SK-N-SH (cell line): ENCODE data around the gene SIGMAR1. TPM values are rescaled to one million over a fixed set of nuclear protein-coding genes. Genes with fewer than 3 reads are reported as not detected.

Experiments
- CTCF ChIA-PET: fragments of 300-600, 350-600 bp; formaldehyde crosslinking; extraction: SDS; loops from one replicate; lab custom pipeline; 2021; lab: Yijun Ruan, JAX
- POLR2A ChIA-PET: fragments of 350-600 bp; sonication (Branson Sonifier 250); formaldehyde crosslinking; extraction: SDS; loops from one replicate; lab custom pipeline; 2020; ENCODE audit warnings: antibody characterized with exemption, inconsistent platforms; lab: Yijun Ruan, JAX
- DNase-seq: peaks from one replicate; pipeline ENCODE4 v3.0.0; 2012
- H2AFZ ChIP-seq: fragments of 200-600 bp; sonication (generic); 2 replicates; pipeline ENCODE4 v1.8.1; 2016; ENCODE audit warnings: antibody characterized with exemption, mild to moderate bottlenecking, low read depth
- H3F3A ChIP-seq: fragments of 200-600 bp; sonication (generic); replicated peaks from 2 replicates; pipeline ENCODE3; 2016; ENCODE audit warnings: antibody characterized with exemption, mild to moderate bottlenecking; ENCODE audit not compliant: insufficient read depth
- H3K27ac ChIP-seq, 2 experiments: fragments of 200-500 bp in 1 of 2; fragments of 200-600 bp in 1 of 2; sonication (Bioruptor generic) in 1 of 2; sonication (generic), shearing (Covaris generic) in 1 of 2; 2 replicates each; pipeline versions ENCODE4 v1.5.1 to v1.6.1; 2014 to 2016; ENCODE audit warnings: low read depth in 2 of 2, inconsistent platforms in 1 of 2, low read length in 1 of 2, mild to moderate bottlenecking in 1 of 2, mixed read lengths in 1 of 2
- H3K27me3 ChIP-seq: fragments of 200-600 bp; sonication (generic), shearing (Covaris generic); 2 replicates; pipeline ENCODE4 v1.6.1; 2016; ENCODE audit warnings: mixed run types; ENCODE audit not compliant: insufficient read depth
- H3K36me3 ChIP-seq, 2 experiments: fragments of 200-500 bp in 1 of 2; fragments of 200-600 bp in 1 of 2; sonication (Bioruptor generic) in 1 of 2; sonication (generic) in 1 of 2; replicated peaks in 1 of 2; 2 replicates each; pipeline versions ENCODE3 to v1.5.1; 2014 to 2016; ENCODE audit warnings: low read length in 1 of 2, mild to moderate bottlenecking in 1 of 2; ENCODE audit not compliant: insufficient read depth in 2 of 2, control insufficient read depth in 1 of 2
- H3K4me1 ChIP-seq, 2 experiments: fragments of 200-500 bp in 1 of 2; fragments of 200-600 bp in 1 of 2; sonication (Bioruptor generic) in 1 of 2; sonication (generic), shearing (Covaris generic) in 1 of 2; 2 replicates each; pipeline versions ENCODE4 v1.5.1 to v1.6.1; 2014 to 2016; ENCODE audit warnings: low read depth in 1 of 2, low read length in 1 of 2, mixed run types in 1 of 2; ENCODE audit not compliant: insufficient read depth in 2 of 2, control insufficient read depth in 1 of 2
- H3K4me2 ChIP-seq: fragments of 200-600 bp; sonication (generic), shearing (Covaris generic); 2 replicates; pipeline ENCODE4 v1.6.1; 2017; ENCODE audit warnings: mixed run types
- H3K4me3 ChIP-seq, 2 experiments: fragments of 200-500 bp in 1 of 2; fragments of 200-600 bp in 1 of 2; sonication (Bioruptor generic) in 1 of 2; sonication (generic), shearing (Covaris generic) in 1 of 2; 2 replicates each; pipeline versions ENCODE4 v1.5.1 to v1.8.1; 2014 to 2016; ENCODE audit warnings: low read depth in 2 of 2, inconsistent platforms in 1 of 2, low read length in 1 of 2, mild to moderate bottlenecking in 1 of 2, mixed read lengths in 1 of 2, moderate library complexity in 1 of 2
- H3K79me2 ChIP-seq: fragments of 200-600 bp; sonication (generic); 2 replicates; pipeline ENCODE4 v1.8.1; 2017; ENCODE audit warnings: mild to moderate bottlenecking; ENCODE audit not compliant: insufficient read depth
- H3K9ac ChIP-seq: fragments of 200-600 bp; sonication (generic); 2 replicates; pipeline ENCODE4 v1.6.1; 2017; ENCODE audit warnings: mixed run types
- H3K9me2 ChIP-seq: fragments of 200-600 bp; sonication (generic); 2 replicates; pipeline ENCODE4 v1.6.1; 2017; ENCODE audit warnings: mixed run types
- H3K9me3 ChIP-seq: fragments of 200-600 bp; sonication (generic); 2 replicates; pipeline ENCODE4 v1.6.1; 2017; ENCODE audit warnings: mixed run types, mild to moderate bottlenecking, moderate library complexity
- H4K20me1 ChIP-seq: fragments of 200-600 bp; sonication (generic); 2 replicates; pipeline ENCODE4 v1.6.1; 2017; ENCODE audit warnings: mild to moderate bottlenecking, mixed run types; ENCODE audit not compliant: insufficient read depth
- EP300 ChIP-seq, 2 experiments: IDR thresholded peaks; 2 replicates each; pipeline versions ENCODE4 v1.4.0 to v1.6.1; 2012; ENCODE audit warnings: borderline replicate concordance in 1 of 2, low read depth in 1 of 2, low read length in 1 of 2
- FOXJ3 ChIP-seq: sonication (generic); formaldehyde crosslinking; IDR thresholded peaks from 2 replicates; pipeline ENCODE4 v1.5.1; 2020; ENCODE audit warnings: mild to moderate bottlenecking, missing genetic modification reagents
- GABPA ChIP-seq: IDR thresholded peaks from 2 replicates; pipeline ENCODE4 v1.4.0; 2012; ENCODE audit warnings: low read depth, mild to moderate bottlenecking
- MXI1 ChIP-seq: IDR thresholded peaks from 2 replicates; pipeline ENCODE4 v1.6.1; 2012; ENCODE audit warnings: mild to moderate bottlenecking, low read depth, low read length, improper control_type of control experiment
- NFIC ChIP-seq: IDR thresholded peaks from 2 replicates; pipeline ENCODE4 v1.4.0; 2012; ENCODE audit warnings: borderline replicate concordance
- NRF1 ChIP-seq: IDR thresholded peaks from 2 replicates; pipeline ENCODE4 v1.6.1; 2012; ENCODE audit warnings: low read depth, mild to moderate bottlenecking, low read length
- RCOR1 ChIP-seq: fragments of 150-350 bp; IDR thresholded peaks from 2 replicates; pipeline ENCODE4 v1.6.1; 2017; ENCODE audit warnings: antibody characterized with exemption, low read length
- RXRA ChIP-seq: IDR thresholded peaks from 2 replicates; pipeline ENCODE4 v1.4.0; 2012; ENCODE audit warnings: low read depth, mild to moderate bottlenecking, borderline replicate concordance
- SIN3A ChIP-seq: IDR thresholded peaks from 2 replicates; pipeline ENCODE4 v1.6.1; 2012; ENCODE audit warnings: low read depth, mild to moderate bottlenecking, low read length, moderate library complexity, borderline replicate concordance
- SMC3 ChIP-seq: IDR thresholded peaks from 2 replicates; pipeline ENCODE4 v1.6.1; 2012; ENCODE audit warnings: low read depth, low read length, improper control_type of control experiment
- TAF1 ChIP-seq: IDR thresholded peaks from 2 replicates; pipeline ENCODE4 v1.6.1; 2012; ENCODE audit warnings: low read depth, mild to moderate bottlenecking, low read length, moderate library complexity, borderline replicate concordance
- TCF12 ChIP-seq: IDR thresholded peaks from 2 replicates; pipeline ENCODE4 v1.4.0; 2012
- TEAD4 ChIP-seq: IDR thresholded peaks from 2 replicates; pipeline ENCODE4 v1.4.0; 2012; ENCODE audit warnings: mild to moderate bottlenecking, borderline replicate concordance; ENCODE audit not compliant: insufficient read depth
- YY1 ChIP-seq: IDR thresholded peaks from 2 replicates; pipeline ENCODE4 v1.4.0; 2012; ENCODE audit warnings: low read depth, mild to moderate bottlenecking
- ZBTB33 ChIP-seq: IDR thresholded peaks from 2 replicates; pipeline ENCODE4 v1.4.0; 2012; ENCODE audit warnings: low read depth, borderline replicate concordance
- WGBS: methylation state at CpG from one replicate; pipeline ENCODE4 v1.1.6; 2017; ENCODE audit warnings: low lambda C conversion rate; 5-methylcytosine and 5-hydroxymethylcytosine counted together
- polyA plus RNA-seq, 3 experiments: library from polyadenylated mRNA; depleted of rRNA; stranded (reverse); fragments of >200 nt; gene quantifications; 2 replicates each; pipeline ENCODE4 v1.2.3, GENCODE V29; 2012

The SIGMAR1 gene
- polyA plus RNA-seq, 1 of the 3 experiments (the other 2 are of a cell fraction) = 79.0 TPM

GRCh38 chr9:34611251-34611810 lies 26.3 kb downstream of the SIGMAR1 start:
- H3K9ac ChIP-seq = peak overlapping the region; percentile 84
- H3K36me3 ChIP-seq = peaks cover 6 to 13% of the 10 kb centered on the region in 2 experiments
- peak overlapping the region; percentile 66 to 84 for H3K4me3 ChIP-seq
- H2AFZ ChIP-seq = peak overlapping the region; percentile 91
- no peaks in the 10 kb centered on the region for H3K9me2 ChIP-seq
- no peaks in the 10 kb centered on the region for H4K20me1 ChIP-seq
- 69% methylated on average over 7 of the region's 10 CpGs for WGBS
- TF ChIP-seq MXI1 = no peak
- no peak for TF ChIP-seq NFIC
- no peak for TF ChIP-seq TAF1
- no peak for TF ChIP-seq EP300 (IDR thresholded peaks at IDR 0.05; ENCODE audit: borderline replicate concordance in 1 of 2, low read depth in 1 of 2, low read length in 1 of 2)
- no peak for TF ChIP-seq NRF1
- no peak for TF ChIP-seq SIN3A
- TF ChIP-seq TEAD4 = no peak
- TF ChIP-seq RCOR1 = no peak
- TF ChIP-seq YY1 = no peak
- TF ChIP-seq GABPA = no peak
- TF ChIP-seq SMC3 = no peak
- no peak for TF ChIP-seq ZBTB33
- TF ChIP-seq TCF12 = no peak
- no peak for TF ChIP-seq FOXJ3 (CRISPR knock-in tag)
- no peak for TF ChIP-seq RXRA
- H3F3A ChIP-seq = no peaks in the 10 kb centered on the region
- peaks cover 10% of the 10 kb centered on the region; the same call in 1 of the 2 replicates for H3K79me2 ChIP-seq
- peak overlapping the region; percentile 43 to 73; a peak in 2 of 4 replicates for H3K27ac ChIP-seq
- peak overlapping the region; percentile 87 for H3K4me2 ChIP-seq
- no peaks in the 10 kb centered on the region for H3K9me3 ChIP-seq
- POLR2A ChIA-PET = interaction anchor here (0.6 to 1.6 kb wide), 3 partner anchors 9 to 27 kb away, joined by 3 read pairs; partner anchors contain the start of genes DCTN3 and SIGMAR1
- H3K27me3 ChIP-seq = no peaks in the 10 kb centered on the region
- H3K4me1 ChIP-seq = peaks cover 0 to 36% of the 10 kb centered on the region in 2 experiments; a peak in 1 of 4 replicates
- CTCF ChIA-PET = interaction anchor here (0.7 to 8.8 kb wide), 14 partner anchors 8 to 110 kb away, joined by 3 to 256 read pairs (median 6); partner anchors contain the start of genes ARID3C and SIGMAR1
- no peak for DNase-seq
